ENCODE measurements around the gene FHIP1A. TPM values are rescaled to one million over a fixed set of nuclear protein-coding genes. Genes with fewer than 3 reads are reported as not detected.

FHIP1A gene
- total RNA-seq, 4 donors from 2014 or later = 83.0 to 142 (median 118) TPM

DNA sequence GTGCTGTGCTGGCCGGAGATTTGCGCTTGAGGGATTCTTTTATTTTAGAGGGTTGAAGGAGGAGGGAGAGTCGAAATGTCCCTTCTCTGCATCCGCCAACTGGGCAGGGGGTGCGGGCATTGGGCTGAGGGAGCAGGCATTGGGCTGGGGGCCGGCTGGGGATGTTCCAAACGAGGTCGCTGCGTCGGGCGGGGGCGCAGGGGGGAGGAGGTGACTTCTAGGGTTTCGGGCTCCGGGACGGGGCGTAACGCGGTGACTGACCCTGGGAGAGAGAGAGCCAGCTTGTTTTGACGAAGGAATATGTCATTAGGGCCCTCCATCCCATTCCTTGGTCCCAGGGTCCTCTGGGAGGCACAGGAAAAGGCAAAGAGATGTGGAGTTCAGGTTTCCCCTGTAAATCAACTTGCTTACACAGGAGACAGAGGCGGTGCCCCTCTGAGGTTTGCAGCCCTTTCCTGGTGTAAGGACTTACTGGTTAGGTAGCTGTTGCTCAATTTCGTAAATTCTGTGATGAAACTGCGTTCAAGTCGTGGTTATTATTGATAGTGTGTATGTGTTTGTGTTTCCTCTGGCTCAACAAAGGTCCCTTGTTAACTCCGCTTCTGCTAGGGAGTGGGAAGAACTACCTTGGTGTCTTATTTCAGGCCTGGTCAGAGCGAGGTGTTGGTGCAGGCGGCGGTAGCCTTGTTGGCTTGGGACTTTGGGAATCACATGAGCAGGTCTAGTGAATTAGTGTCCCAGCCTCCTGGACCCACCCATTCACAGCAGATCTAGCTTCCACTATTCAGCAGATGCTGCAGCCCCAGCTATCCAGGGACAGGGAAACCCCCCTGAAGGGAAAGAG, 716 bp downstream of the FHIP1A start:
- intact Hi-C loops (cut with DNase I; ENCODE audit: low total_unique reads) = no loop called here
- peak in 1 of 2 donors; percentile 87 for DNase-seq (ENCODE audit: low spot score in 2 of 2)
- no peak for TF ChIP-seq POLR2A (IDR thresholded peaks at IDR 0.05)
- TF ChIP-seq, protein P1, sequence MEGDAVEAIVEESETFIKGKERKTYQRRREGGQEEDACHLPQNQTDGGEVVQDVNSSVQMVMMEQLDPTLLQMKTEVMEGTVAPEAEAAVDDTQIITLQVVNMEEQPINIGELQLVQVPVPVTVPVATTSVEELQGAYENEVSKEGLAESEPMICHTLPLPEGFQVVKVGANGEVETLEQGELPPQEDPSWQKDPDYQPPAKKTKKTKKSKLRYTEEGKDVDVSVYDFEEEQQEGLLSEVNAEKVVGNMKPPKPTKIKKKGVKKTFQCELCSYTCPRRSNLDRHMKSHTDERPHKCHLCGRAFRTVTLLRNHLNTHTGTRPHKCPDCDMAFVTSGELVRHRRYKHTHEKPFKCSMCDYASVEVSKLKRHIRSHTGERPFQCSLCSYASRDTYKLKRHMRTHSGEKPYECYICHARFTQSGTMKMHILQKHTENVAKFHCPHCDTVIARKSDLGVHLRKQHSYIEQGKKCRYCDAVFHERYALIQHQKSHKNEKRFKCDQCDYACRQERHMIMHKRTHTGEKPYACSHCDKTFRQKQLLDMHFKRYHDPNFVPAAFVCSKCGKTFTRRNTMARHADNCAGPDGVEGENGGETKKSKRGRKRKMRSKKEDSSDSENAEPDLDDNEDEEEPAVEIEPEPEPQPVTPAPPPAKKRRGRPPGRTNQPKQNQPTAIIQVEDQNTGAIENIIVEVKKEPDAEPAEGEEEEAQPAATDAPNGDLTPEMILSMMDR (IDR thresholded peaks at IDR 0.05) = no peak
- H3K4me3 ChIP-seq (ENCODE audit: low read depth, poor library complexity, severe bottlenecking) = peak overlapping the region; percentile 51
- 9 to 10% methylated on average over 24 to 27 of the region's 27 CpGs for WGBS, 2 donors

DNA sequence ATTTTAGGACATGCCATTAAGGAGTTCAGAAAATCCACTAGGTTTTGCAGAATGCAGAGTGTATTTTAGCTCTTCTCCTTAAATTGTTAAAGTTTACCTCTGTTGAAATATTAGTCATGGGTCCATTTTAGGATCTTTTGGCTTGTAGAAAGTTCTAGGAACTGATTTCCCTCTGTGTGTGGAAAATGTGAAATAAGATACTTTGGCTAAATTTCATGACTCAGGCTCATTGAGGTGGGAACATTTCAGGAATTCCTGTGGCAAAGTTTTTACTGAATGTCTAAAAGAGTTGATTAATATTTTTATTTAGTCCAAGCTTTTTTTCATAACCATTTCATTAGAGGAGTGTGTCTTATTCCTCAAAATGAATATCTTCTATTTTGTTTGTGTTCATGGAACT, 7.0 kb downstream of the FHIP1A start:
- no peak for TF ChIP-seq POLR2A (IDR thresholded peaks at IDR 0.05)
- TF ChIP-seq, protein P1 (IDR thresholded peaks at IDR 0.05) = no peak
- intact Hi-C loops (cut with DNase I; ENCODE audit: low total_unique reads) = no loop called here
- no peak for DNase-seq (ENCODE audit: low spot score in 2 of 2)
- no peak overlapping the region for H3K4me3 ChIP-seq (ENCODE audit: low read depth, poor library complexity, severe bottlenecking)

DNA sequence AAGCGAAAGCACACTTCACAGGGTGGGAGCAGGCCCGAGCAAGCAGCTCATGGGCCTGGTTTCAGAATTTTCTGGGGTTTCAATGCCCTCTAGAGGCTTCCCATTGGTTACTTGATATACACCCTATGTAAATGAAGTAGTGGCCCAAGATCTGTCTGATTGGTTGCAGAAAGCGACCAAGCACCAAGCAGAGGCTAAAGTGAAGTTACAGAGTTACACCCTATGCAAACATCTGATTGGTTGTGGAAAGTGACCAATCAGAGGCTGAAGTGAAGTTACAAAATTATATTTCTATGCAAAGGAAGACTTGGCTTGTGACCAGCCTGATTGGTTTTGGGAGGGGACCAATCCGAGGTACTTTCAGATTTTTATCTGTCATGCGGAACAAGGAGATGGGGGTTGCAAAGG, 8.2 kb downstream of the FHIP1A start:
- intact Hi-C loops (cut with DNase I; ENCODE audit: low total_unique reads) = no loop called here
- H3K4me3 ChIP-seq (ENCODE audit: low read depth, poor library complexity, severe bottlenecking) = no peak overlapping the region
- WGBS, 2 donors = 50 to 58% methylated on average over 5 of the region's 5 CpGs
- DNase-seq (ENCODE audit: low spot score in 2 of 2) = no peak
- TF ChIP-seq POLR2A (IDR thresholded peaks at IDR 0.05) = no peak
- TF ChIP-seq, protein P1 (IDR thresholded peaks at IDR 0.05) = no peak

DNA sequence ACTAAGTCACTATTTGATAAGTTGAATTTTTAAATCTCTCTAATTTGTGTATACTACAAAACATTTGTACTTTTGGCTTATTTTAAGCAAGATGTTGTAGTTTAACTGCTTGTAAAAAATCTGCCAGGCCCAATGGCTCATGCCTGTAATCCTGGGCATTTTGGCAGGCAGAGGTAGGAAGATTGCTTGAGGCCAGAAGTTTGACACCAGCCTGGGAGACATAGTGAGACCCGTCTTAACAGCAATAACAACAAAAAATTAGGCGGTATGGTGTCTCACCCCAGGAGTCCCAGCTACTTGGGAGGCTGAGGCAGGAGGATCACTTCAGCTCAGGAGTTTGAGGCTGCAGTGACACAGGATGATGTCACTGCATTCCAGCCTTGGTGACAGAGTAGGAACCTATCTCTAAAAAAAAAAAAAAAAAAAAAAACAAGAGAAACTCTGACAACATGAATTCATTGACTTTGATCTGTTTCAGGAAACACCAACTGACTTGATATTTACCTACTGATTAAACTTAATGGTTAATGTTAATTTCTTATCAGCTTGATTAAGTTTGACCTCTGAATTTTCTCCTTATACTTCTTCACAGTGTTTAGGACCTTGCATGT, 8.9 kb downstream of the FHIP1A start:
- H3K4me3 ChIP-seq (ENCODE audit: low read depth, poor library complexity, severe bottlenecking) = no peak overlapping the region
- 43 to 52% methylated on average over 2 of the region's 2 CpGs for WGBS, 2 donors
- no peak for DNase-seq (ENCODE audit: low spot score in 2 of 2)
- intact Hi-C loops (cut with DNase I; ENCODE audit: low total_unique reads) = no loop called here
- TF ChIP-seq, protein P1 (IDR thresholded peaks at IDR 0.05) = no peak
- TF ChIP-seq POLR2A (IDR thresholded peaks at IDR 0.05) = no peak

DNA sequence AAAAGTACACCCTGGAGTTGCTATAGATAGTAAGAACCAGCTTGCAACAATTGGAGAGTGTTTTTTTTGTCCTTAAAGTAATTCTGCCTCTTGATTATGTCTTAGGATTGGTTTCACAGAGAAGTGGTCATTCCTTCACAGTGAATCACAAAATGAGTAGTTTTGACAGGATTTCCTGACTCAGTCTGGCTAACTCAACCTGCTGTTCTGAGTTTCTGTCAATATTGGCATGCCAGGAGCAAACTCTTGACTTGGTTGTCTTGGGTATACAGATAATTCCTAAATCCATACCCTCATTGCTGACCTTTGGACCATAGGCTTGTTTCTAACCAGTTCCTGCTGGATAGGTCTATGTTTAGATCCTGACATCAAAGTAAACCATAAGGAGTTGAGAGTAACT, 9.4 kb downstream of the FHIP1A start:
- no peak for DNase-seq (ENCODE audit: low spot score in 2 of 2)
- intact Hi-C loops (cut with DNase I; ENCODE audit: low total_unique reads) = no loop called here
- H3K4me3 ChIP-seq (ENCODE audit: low read depth, poor library complexity, severe bottlenecking) = no peak overlapping the region
- TF ChIP-seq POLR2A (IDR thresholded peaks at IDR 0.05) = no peak
- TF ChIP-seq, protein P1 (IDR thresholded peaks at IDR 0.05) = no peak
